Right lobe of liver (tissue), 6 donors: ENCODE data around the gene LDAH. TPM values are rescaled to one million over a fixed set of nuclear protein-coding genes. Genes with fewer than 3 reads are reported as not detected.

Experiments
- ATAC-seq, 4 donors: fragments of 200-7000 bp; cut with Tn5 transposase; one replicate each; pipeline ENCODE4 v1.9.1; 2020; ENCODE audit warnings: mild to moderate bottlenecking in 4 of 4, moderate library complexity in 4 of 4
- DNase-seq, 3 donors: peaks; one replicate each; pipeline ENCODE4 v3.0.0-alpha.2; 2020
- H3K27ac ChIP-seq, 3 donors: fragments of 200-600 bp; one replicate each; pipeline ENCODE4 v1.8.0; 2022
- H3K27me3 ChIP-seq, 2 donors: fragments of 200-600 bp; one replicate each; pipeline ENCODE4 v1.8.0; 2022
- H3K36me3 ChIP-seq, 4 donors: fragments of 200-600 bp; sonication (generic) in 1 of 4; one replicate each; pipeline versions ENCODE4 v1.5.1 to v1.8.0; 2017 to 2022; ENCODE audit warnings: control low read depth in 1 of 4
- H3K4me1 ChIP-seq, 4 donors: fragments of 200-600 bp; sonication (generic) in 1 of 4; one replicate each; pipeline versions ENCODE4 v1.5.1 to v1.8.0; 2017 to 2022; ENCODE audit warnings: control low read depth in 1 of 4
- H3K4me3 ChIP-seq, 3 donors: fragments of 200-600 bp; one replicate each; pipeline ENCODE4 v1.8.0; 2022
- H3K9me3 ChIP-seq, 4 donors: fragments of 200-600 bp; sonication (generic) in 1 of 4; one replicate each; pipeline versions ENCODE4 v1.5.1 to v1.8.0; 2017 to 2022; ENCODE audit warnings: control low read depth in 1 of 4
- CTCF ChIP-seq, 4 donors: fragments of 200-600 bp in 3 of 4; fragments of 450-650 bp in 1 of 4; IDR thresholded peaks; one replicate each; pipeline versions ENCODE4 v1.5.1 to v1.8.0; 2016 to 2022; ENCODE audit warnings: antibody characterized with exemption in 4 of 4, mild to moderate bottlenecking in 2 of 4
- POLR2A ChIP-seq: fragments of 450-650 bp; IDR thresholded peaks from one replicate; pipeline ENCODE4 v1.6.1; 2017; ENCODE audit warnings: antibody characterized with exemption, mild to moderate bottlenecking
- WGBS: methylation state at CpG from one replicate; pipeline ENCODE4 v1.1.6; 2018; ENCODE audit warnings: low coverage, low lambda C conversion rate; ENCODE audit not compliant: insufficient coverage; ENCODE audit errors: missing lambda C conversion rate; 5-methylcytosine and 5-hydroxymethylcytosine counted together
- intact Hi-C, 2 donors: fragments of 100-400 bp; cut with DNase I; formaldehyde crosslinking; loops; one replicate each; pipeline versions ENCODE4 v1.11.2 to v1.14.1; 2022
- total RNA-seq, 6 experiments: library from RNA; depleted of rRNA in 2 of 6; stranded (reverse); fragments of >200 nt in 2 of 6; fragmentation: NEBNext Ultra II Directional in 3 of 6; extraction: Animal tissue kit (Norgen Biotek cat#: 25700) in 3 of 6; gene quantifications; one replicate each; pipeline versions ENCODE4 v1.1.0 to v1.2.4, GENCODE V29; 2016 to 2023
- donor health status: DM: no; HTN: yes; CAD: no.
- donor health status: DM: no; HTN: no; CAD: no.
- donor health status: DM: no; HTN: no; CAD: no.
- donor health status: DM: no; HTN: yes; CAD: no.
- donor health status: DM: no; HTN: yes; CAD: no.

The LDAH gene
- total RNA-seq, 6 experiments from 2014 or later: 9.0 to 18.7 (median 14.1) TPM

DNA sequence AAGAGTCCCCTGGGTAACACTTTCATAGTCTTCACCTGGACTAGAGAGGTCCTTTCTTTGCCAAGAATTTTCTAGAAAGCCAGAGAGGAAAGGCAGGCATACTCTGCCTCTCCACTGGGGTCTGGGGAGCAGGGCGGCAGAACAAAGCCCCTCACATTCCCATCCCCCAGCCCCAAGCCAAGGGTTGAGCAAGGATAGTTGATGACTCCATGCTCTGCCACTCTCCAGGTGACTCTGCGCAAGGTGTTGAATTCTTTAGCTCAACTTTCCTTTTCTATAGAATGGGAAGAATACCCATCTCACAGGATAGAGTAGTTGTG is 158.9 kb downstream of the LDAH start:
- WGBS: 57% methylated on average over 1 of the region's 2 CpGs
- no peak overlapping the region for H3K27ac ChIP-seq
- intact Hi-C loops: loop anchor here (5.0 to 10.0 kb wide), 3 partner anchors 91 to 301 kb away; no protein-coding TSS in a partner anchor
- H3K27me3 ChIP-seq: no peaks in the 10 kb centered on the region
- peaks cover 0 to 11% (median 3%) of the 10 kb centered on the region in 4 donors for H3K4me1 ChIP-seq
- DNase-seq (peak in 1 of 3 donors; percentile 25), ATAC-seq (no peak)
- no peak overlapping the region for H3K4me3 ChIP-seq
- H3K36me3 ChIP-seq: no peaks in the 10 kb centered on the region
- no peaks in the 10 kb centered on the region for H3K9me3 ChIP-seq
- TF ChIP-seq CTCF (IDR thresholded peaks at IDR 0.05) (no peak), POLR2A (no peak)

- no peak for ATAC-seq
- intact Hi-C loops: loop anchor here (5.0 to 10.0 kb wide), 3 partner anchors 91 to 301 kb away; no protein-coding TSS in a partner anchor
- H3K4me3 ChIP-seq: no peak overlapping the region
Observed at GRCh38 chr2:20663196-20664070, 159.5 kb downstream of the LDAH start.

DNA sequence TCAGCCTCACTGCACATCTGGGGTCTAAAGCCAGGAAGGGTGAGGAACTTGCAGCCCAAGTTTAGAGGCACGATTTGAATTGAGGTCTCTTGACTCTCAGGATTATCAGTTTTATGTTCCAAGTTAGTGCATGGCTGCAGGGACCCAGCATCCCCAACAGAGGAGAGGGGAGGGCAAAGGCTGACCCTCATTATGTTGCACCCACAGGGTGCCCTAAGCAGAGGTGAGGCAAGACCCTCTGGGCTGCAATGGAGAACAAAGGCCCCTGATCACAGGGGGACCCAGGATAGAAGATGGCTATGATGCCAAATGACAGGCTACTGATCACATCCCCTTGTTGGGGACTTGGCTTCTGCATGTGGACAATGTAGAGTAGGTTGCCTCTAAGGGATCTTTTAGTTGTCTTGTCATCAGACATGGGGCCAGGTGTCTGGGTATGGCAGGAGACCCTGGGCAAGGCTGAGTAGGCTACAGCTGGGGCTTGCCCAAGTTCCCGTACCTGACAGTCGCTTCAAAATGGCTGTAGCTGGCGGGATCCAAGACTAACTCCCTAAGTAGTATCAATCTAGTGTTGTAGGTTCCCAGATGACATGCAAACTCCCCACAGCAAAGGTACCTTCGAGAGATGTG is 160.5 kb downstream of the LDAH start:
- H3K27me3 ChIP-seq: no peaks in the 10 kb centered on the region
- peak in 1 of 3 donors; percentile 15 for DNase-seq
- no peak overlapping the region for H3K4me3 ChIP-seq
- intact Hi-C loops: loop anchor here (5.0 to 10.0 kb wide), 3 partner anchors 92 to 302 kb away; no protein-coding TSS in a partner anchor
- no peak overlapping the region for H3K27ac ChIP-seq
- TF ChIP-seq POLR2A (no peak), CTCF (IDR thresholded peaks at IDR 0.05) (no peak)
- no peak for ATAC-seq
- WGBS: 60% methylated on average over 2 of the region's 5 CpGs
- no peaks in the 10 kb centered on the region for H3K36me3 ChIP-seq
- H3K9me3 ChIP-seq: no peaks in the 10 kb centered on the region
- H3K4me1 ChIP-seq: peaks cover 0 to 11% (median 0%) of the 10 kb centered on the region in 4 donors

More at GRCh38 chr2:20663196-20664070, 159.5 kb downstream of the LDAH start:
- Histone ChIP-seq H3K27ac (no peak overlapping the region), H3K9me3 (no peaks in the 10 kb centered on the region), H3K4me1 (peaks cover 0 to 11% (median 3%) of the 10 kb centered on the region in 4 donors), H3K27me3 (no peaks in the 10 kb centered on the region), H3K36me3 (no peaks in the 10 kb centered on the region)
- 59% methylated on average over 5 of the region's 7 CpGs for WGBS
- DNase-seq: peak in 2 of 3 donors; percentile 8 to 24
- no peak for TF ChIP-seq CTCF (IDR thresholded peaks at IDR 0.05)

DNA sequence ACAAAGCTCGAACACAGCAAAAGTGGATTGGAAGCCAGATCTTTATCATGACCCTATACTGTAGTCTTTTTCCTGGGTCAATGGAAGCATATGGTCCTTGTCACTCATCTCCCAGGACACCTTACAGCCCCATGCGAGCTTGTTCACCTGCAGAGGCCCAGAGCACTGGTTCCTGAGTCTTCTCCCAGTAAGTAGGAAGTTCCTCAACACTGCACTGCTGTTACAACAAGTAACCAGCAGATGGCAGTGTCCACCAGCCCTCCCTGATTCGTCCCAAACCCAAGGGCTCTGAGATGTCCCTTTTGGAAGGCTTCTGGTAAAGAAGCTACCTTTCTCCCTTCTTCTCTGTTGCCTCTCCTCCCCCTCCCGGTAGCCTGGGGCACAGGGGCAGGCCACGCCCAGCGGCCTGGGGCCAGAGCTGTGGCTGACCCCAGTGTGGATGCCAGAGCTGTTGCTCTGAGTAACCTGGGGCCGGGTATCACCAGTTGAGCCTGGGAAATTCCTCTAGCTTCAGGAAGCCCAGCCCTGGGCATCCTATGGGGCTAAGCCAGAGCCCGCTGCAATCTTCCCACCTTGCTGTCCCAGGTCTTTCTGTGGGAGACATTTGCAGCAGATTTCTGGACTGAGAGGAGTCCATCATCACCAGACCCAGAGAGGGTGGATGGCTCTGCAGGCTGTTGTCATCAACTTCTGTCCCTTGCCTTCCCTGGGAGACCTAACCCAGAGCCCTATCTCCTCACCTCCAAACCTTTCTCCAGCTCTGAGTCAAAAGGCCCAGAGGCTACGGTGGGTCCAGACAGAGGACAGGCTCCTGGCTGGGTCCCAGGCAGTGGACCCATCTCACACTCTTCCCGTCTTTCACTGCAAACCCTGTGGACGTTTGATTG is 161.2 kb downstream of the LDAH start:
- H3K9me3 ChIP-seq: no peaks in the 10 kb centered on the region
- no peak for TF ChIP-seq POLR2A
- peak; percentile 94 to 97 (median 96) for TF ChIP-seq CTCF (IDR thresholded peaks at IDR 0.05)
- H3K27me3 ChIP-seq: no peaks in the 10 kb centered on the region
- WGBS: 10% methylated on average over 8 of the region's 11 CpGs
- intact Hi-C loops: loop anchor here (5.0 to 10.0 kb wide), 3 partner anchors 93 to 303 kb away; no protein-coding TSS in a partner anchor
- no peak overlapping the region for H3K27ac ChIP-seq
- H3K36me3 ChIP-seq: no peaks in the 10 kb centered on the region
- peak; percentile 54 to 79 (median 77) for DNase-seq
- ATAC-seq: peak; percentile 82 to 85 (median 85)
- peaks cover 0 to 11% (median 0%) of the 10 kb centered on the region in 4 donors for H3K4me1 ChIP-seq
- no peak overlapping the region for H3K4me3 ChIP-seq
